Stimulated activated CD4-positive, alpha-beta T cell treated with anti-CD3 and anti-CD28 coated beads, Interleukin-1b, Interleukin-23, amount 100 ng/mL, for 1 hour (primary cell): ENCODE results near the gene CPLANE1.
"Not testable (repeated sequence)": the region's sequence is repeated elsewhere in the genome, so short reads cannot be mapped to it uniquely, and the experiment has no call there.

Experiments used
- DNase-seq, 2 donors: peaks; one replicate each; pipeline ENCODE4 v3.0.0-alpha.2; 2020; ENCODE audit warnings: low read depth in 2 of 2

The CPLANE1 gene

GRCh38 chr5:37208883-37209797 lies 40.0 kb downstream of the CPLANE1 start:
- DNase-seq = no peak

- DNase-seq = no peak
These were observed 41.4 kb downstream of the CPLANE1 start for GRCh38 chr5:37207802-37208201.

GRCh38 chr5:37206736-37207135 lies 42.4 kb downstream of the CPLANE1 start:
- DNase-seq = no peak

DNA sequence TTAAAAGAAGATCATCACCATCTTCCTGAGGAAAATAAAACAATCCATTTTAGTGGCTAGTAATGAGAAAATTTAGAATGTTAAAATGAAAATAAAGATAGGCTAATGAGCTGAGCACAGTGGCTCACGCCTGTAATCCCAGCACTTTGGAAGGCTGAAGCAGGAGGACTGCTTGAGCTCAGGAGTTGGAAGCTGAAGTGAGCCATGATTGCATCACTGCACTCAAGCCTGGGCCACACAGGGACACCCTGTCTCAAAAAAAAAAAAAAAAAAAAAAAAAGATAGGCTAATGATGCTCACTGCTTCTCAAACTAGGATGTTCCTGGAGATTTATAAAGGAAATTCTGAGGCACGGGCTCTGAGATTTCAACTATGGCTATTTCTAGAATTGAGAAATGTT lies 50.3 kb downstream of the CPLANE1 start:
- no peak for DNase-seq

DNA sequence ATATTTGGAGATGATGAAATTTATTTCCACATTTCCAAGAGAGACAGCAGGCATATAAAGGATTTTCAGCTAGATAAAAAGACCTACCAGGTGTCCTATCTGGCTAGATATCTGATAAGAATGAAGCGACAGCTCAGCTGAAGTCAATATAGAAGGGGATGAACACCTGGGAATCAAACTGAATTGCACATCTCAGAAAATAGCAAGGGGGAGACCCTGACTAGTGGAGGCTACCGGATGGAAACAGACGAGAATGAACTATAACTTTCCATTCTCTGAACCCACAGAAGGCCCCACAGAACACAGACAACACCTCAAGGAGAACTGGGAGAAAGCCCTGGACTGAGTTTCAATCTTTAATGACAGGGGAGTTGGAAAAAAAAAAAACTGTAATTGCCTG lies 51.1 kb downstream of the CPLANE1 start:
- no peak for DNase-seq

GRCh38 chr5:37197340-37198050 lies 51.7 kb downstream of the CPLANE1 start:
- no peak for DNase-seq

DNA sequence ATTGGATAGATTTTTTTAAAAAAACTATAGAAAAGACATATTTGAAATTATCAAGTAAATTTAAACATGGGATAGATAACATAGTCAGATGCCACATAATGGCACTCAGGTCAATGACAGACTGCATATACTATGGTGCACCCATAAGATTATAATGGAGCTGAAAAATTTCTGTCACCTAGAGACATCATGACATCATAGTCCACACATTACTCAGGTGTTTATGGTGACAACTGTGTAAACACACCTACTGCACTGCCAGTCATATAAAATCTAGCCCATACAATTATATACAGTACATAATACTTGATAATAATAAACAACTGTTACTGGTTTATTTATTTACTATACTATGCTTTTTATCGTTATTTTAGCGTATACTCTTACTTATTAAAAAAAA lies 58.6 kb downstream of the CPLANE1 start:
- DNase-seq = no peak

DNA sequence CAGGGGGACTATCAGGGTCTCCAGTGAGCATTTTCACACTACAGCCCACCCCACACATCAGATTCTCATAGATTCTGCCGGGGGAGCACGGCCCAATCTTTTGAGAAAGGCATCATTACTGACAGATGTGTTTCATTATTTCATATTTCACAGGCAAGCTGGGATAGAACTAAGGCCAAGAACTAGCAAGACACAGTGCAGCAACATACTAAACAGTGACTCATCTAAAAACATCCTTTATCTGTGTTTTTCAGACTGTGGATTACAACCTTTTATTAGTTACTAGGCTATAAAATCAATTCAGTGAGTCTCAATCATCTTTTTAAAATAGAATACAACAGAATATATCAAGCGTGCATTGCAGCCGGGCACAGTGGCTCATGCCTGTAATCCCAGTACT lies 59.8 kb downstream of the CPLANE1 start:
- no peak for DNase-seq

DNA sequence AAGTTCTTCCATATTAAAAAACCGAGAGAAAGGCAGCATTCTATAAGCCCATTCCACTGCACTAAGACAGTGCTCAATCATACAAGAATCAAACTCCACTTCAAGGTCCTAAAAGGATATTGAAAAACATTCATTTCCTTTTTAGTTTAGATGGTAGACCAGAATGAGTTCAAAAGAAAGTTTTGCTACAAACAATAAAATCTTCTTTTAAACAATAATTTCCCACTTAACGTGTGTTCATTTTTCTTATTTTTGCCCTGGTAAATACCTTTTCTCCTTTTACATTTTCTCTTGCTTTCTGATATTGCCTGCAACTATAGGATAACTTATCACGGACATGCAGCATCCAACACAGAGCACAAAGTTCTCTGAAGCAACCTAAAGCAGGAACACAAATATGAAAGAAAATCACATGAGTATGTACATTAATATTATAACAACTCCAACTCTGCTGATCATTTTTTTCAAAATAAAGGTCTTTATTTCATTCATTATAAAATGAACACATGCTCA lies 61.7 kb downstream of the CPLANE1 start:
- no peak for DNase-seq

DNA sequence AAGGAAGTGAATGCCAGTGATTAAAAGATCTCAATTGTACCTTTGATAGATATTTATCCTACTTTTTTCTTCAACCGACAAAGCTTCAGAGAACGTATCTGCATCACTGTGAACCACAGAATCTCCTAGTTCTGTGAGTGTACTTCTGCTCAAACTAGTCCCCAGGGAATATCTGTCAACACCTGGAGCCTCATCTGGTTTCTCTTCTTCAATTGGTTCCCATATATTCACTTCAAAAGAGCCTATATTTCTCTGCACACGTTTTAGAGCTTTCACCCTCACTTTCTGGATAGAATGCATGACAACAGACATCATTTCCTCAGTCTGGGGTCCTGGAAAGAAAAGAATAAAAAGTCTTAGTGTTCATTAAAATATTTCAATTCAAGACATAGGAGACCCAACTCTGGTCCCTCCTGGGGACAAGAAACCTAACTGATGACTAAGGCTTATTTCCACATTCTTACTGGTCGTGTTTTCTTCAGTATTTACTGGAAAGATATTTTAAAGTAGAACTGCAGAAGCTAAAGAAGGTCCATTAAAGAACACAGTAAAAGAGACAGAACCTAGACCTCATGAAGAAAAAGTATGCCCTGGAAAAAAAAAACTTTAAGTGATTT lies 64.3 kb downstream of the CPLANE1 start:
- no peak for DNase-seq

DNA sequence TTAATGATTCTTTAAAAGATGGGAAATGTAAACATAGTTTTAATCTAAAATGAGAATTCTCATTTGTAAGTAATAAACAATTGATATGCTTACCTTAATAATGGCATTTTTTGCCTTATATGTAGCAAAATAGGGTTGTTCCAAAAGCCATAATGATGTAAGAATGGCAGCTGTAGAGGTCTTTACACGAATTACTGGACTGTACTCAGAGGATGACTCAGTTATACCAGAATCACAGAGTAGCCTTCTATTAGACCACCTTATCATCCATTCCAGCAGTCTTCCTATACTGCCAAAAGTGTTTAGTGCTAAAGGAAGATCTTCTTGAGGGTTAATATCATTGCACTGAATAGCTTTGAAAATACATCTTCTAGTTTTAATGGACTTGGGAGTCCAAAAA lies 66.5 kb downstream of the CPLANE1 start:
- no peak for DNase-seq

GRCh38 chr5:37174928-37175327 lies 74.2 kb downstream of the CPLANE1 start:
- no peak for DNase-seq

DNA sequence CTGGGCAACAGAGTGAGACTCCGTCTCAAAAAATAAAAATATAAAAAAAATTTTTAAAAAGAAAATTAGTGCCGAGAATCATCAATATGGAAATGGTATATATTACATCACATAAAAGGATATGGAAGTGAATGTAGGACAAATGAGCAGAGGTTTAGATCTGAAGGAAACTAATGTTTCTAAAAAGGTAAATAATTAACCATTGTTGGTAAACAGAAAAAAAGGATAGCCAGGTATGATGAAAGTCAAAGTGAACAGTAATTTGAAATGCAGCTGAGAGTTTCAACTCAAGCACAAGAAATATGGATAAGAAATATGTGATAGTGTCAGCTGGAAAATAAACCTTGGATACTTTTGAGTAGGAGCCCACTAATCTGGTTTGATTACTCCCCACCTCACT lies 76.2 kb downstream of the CPLANE1 start:
- no peak for DNase-seq

DNA sequence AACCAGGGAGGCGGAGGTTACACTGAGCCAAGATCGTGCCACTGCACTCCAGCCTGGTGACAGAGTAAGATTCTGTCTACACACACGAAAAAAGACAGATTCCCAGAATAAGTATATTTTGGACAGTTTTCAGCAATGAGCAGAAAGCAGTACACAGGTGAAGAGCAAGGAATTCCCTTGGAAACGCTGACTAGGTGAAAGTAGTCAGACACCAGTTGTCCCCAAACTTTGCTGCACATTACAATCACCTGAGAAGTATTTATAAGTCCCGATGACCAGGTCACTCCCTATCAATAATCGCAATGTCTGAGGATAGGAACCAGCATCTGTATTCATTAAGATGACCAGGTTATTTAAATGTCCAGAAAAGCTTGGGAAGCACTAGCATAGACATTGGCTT lies 78.3 kb downstream of the CPLANE1 start:
- no peak for DNase-seq

DNA sequence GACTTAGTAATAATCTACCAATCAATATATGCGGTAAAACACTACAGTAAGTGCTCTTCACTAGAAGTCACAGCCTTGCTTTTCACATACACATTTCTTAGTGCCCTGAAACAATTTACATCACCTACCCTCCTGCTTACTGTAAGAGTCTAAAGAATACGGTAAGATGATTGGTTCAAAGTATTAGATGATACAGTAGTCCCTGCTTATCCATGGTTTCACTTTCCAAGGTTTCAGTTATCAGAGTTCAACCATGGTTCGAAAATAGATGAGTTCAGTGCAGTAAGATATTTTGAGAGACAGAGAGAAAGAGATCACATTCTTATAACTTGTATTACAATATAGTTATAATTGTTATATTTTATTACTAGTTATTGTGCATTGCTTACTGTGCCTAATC lies 83.0 kb downstream of the CPLANE1 start:
- DNase-seq = no peak

DNA sequence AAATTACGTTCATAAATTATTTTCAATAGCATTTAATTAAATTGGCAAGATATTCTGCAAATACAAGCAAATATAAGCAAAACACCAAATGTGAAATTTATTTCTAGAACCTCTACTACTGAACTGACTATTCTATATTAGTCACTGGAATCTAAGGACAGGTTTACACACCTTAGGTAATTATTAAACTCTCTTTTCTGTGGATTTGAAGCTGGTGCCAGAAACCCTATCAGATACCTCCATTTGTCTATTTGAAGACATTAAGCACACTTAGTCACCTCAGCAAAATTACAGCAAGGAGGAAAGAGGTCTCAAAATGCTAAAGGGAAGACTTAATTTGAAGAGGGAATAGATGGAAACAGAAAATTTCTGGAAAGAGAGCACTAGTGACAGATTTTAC lies 83.4 kb downstream of the CPLANE1 start:
- DNase-seq = no peak

DNA sequence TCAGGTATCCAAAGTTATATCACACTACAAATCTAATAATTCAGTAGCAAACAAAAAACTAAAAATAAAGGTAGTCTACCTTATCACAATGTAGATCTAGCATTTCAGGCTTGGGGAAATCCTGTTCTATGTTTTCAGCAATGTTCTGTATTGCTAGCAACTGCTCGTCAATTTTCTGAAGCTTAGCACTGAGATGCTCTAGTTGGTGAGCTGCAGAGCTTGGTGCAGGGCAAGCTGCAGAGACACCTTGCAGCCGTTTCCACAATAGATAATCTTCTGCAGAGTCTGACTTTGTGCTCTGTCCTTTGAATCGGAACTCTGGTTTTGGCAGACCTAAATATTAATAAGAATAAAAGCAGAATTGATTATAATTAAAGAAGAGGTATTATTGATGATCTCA lies 95.5 kb downstream of the CPLANE1 start:
- no peak for DNase-seq

DNA sequence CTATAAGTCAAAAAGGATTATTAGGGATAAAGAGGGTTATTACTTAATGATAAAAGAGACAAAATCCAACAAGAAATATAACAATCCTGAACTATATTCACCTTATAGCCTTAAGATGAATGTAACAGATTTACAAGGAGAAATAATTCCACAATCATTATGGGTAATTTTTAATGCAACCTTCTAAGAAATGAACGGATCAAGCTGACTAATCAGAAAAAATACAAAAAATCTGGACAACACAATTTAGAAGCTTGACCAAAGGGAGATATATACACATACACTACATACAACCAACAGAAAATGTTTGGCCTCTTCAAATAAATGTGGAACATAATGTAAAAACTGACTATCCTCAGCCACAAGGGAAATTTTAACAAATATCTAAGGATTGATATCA lies 102.3 kb downstream of the CPLANE1 start:
- DNase-seq = no peak

DNA sequence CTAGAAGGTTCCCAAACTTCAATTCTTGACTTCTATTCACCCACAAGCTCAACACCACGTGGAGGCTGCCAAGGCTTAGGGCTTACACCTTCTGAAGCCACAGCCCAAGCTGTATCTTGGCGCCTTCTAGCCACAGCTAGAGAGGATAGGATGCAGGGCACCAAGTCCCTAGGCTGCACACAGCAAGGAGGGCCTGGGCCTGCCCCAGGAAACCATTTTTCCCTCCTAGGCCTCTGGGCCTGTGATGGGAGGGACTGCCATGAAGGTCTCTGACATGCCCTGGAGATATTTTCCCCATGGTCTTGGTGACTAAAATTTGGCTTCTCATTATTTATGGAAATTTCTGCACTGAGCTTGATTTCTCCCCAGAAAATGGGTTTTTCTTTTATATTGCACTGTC lies 112.5 kb downstream of the CPLANE1 start:
- DNase-seq = no peak

DNA sequence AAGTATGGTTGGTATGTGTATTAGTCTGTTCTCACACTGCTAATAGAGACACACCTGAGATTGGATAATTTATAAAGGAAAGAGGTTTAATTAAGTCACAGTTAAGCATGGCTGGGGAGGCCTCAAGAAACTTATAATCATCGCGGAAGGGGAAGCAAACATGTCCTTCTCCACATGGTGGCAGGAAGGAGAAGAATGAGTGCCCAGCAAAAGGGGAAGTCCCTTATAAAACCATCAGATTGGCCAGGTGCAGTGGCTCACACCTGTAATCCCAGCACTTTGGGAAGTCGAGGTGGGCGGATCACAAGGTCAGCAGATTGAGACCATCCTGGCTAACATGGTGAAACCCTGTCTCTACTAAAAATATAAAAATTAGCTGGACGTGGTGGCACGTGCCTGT lies 113.9 kb downstream of the CPLANE1 start:
- not testable (repeated sequence) for DNase-seq

DNA sequence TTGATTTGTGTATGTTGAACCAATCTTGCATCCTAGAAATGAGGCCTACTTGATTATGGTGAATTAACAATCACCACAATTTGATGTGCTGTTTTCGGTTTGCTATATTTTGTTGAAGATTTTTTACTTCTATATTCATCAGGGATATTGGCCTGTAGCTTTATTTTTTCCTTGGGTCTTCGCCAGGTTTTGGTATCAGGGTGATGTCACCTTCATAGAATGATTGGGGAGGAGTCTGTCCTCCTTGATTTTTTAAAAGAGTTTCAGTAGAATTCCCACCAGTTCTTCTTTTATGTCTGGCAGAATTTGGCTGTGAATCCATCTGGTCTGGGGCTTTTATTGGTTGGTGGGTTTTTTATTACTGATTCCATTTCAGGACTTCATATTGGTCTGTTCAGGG lies 115.2 kb downstream of the CPLANE1 start:
- DNase-seq = no peak

DNA sequence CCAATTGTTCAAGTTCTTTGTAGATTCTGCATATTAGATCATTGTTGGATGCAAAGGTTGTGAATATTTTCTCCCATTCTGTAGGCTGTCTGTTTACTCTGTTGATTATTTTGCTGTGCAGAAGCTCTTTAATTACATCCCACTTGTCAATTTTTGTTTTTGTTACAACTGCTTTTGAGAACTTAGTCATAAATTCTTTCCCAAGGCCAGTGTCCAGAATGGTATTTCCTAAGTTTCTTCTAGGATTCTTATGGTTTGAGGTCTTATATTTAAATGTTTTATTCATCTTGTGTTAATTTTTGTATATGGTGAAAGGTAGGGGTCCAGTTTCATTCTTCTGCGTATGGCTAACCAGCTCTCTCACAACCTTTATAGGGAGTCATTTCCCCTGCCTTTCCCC lies 116.5 kb downstream of the CPLANE1 start:
- no peak for DNase-seq

- DNase-seq = no peak
These were observed 127.7 kb downstream of the CPLANE1 start for GRCh38 chr5:37121465-37121864.
